CD4-positive, alpha-beta T cell treated with Interleukin-15 for 4 hours (primary cell): ENCODE results near the gene PEX11B.

Experiments
- DNase-seq: peaks from one replicate; pipeline ENCODE4 v3.0.0-alpha.2; 2020; ENCODE audit warnings: low spot score

Gene PEX11B

GRCh38 chr1:145906954-145907753, 11.4 kb downstream of the PEX11B start:
- DNase-seq: no peak

- DNase-seq: no peak
These were observed 17.1 kb downstream of the PEX11B start for GRCh38 chr1:145901312-145902021.

- no peak for DNase-seq
These were observed 19.8 kb downstream of the PEX11B start for GRCh38 chr1:145898756-145899155.

- no peak for DNase-seq
These were observed 20.5 kb downstream of the PEX11B start for GRCh38 chr1:145897969-145898368.

GRCh38 chr1:145895471-145895870, 23.0 kb downstream of the PEX11B start:
- DNase-seq: no peak

- no peak for DNase-seq
These were observed 25.0 kb downstream of the PEX11B start for GRCh38 chr1:145893306-145894055.

GRCh38 chr1:145892486-145893087, 25.9 kb downstream of the PEX11B start:
- no peak for DNase-seq

GRCh38 chr1:145891587-145892485, 26.7 kb downstream of the PEX11B start:
- peak; percentile 39 for DNase-seq

- DNase-seq: no peak
These were observed 27.4 kb downstream of the PEX11B start for GRCh38 chr1:145891143-145891542.

- DNase-seq: no peak
These were observed 28.8 kb downstream of the PEX11B start for GRCh38 chr1:145889722-145890121.

- DNase-seq: no peak
These were observed 30.9 kb downstream of the PEX11B start for GRCh38 chr1:145887631-145888030.

GRCh38 chr1:145886816-145887215, 31.7 kb downstream of the PEX11B start:
- DNase-seq: no peak

- DNase-seq: no peak
These were observed 32.1 kb downstream of the PEX11B start for GRCh38 chr1:145886390-145886789.

- DNase-seq: peak; percentile 77
These were observed 32.7 kb downstream of the PEX11B start, which contains the start of gene ANKRD35 for GRCh38 chr1:145885738-145886287. ANKRD35 (minus strand) TSS chr1:145885866; CDS start chr1:145885758, 108 bp downstream.

GRCh38 chr1:145884675-145885074, 33.8 kb downstream of the PEX11B start:
- DNase-seq: no peak

- no peak for DNase-seq
These were observed 38.7 kb downstream of the PEX11B start for GRCh38 chr1:145879775-145880174.

GRCh38 chr1:145878724-145879123, 39.8 kb downstream of the PEX11B start:
- no peak for DNase-seq

- no peak for DNase-seq
These were observed 40.5 kb downstream of the PEX11B start for GRCh38 chr1:145877923-145878486.

GRCh38 chr1:145874646-145875045, 43.9 kb downstream of the PEX11B start:
- no peak for DNase-seq
